22Rv1 (cell line): ENCODE measurements around the gene PYGO1.

Source experiments
- H3K27ac ChIP-seq: fragments of 450-650 bp; 2 replicates; pipeline ENCODE4 v1.5.1; 2017
- CTCF ChIP-seq: fragments of 450-650 bp; IDR thresholded peaks from 2 replicates; pipeline ENCODE4 v1.5.1; 2017; ENCODE audit warnings: mild to moderate bottlenecking
- ZFX ChIP-seq: fragments of 450-650 bp; IDR thresholded peaks from 2 replicates; pipeline ENCODE4 v1.6.1; 2017; ENCODE audit warnings: antibody characterized with exemption, borderline replicate concordance

The PYGO1 gene, protein sequence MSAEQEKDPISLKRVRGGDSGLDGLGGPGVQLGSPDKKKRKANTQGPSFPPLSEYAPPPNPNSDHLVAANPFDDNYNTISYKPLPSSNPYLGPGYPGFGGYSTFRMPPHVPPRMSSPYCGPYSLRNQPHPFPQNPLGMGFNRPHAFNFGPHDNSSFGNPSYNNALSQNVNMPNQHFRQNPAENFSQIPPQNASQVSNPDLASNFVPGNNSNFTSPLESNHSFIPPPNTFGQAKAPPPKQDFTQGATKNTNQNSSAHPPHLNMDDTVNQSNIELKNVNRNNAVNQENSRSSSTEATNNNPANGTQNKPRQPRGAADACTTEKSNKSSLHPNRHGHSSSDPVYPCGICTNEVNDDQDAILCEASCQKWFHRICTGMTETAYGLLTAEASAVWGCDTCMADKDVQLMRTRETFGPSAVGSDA

DNA sequence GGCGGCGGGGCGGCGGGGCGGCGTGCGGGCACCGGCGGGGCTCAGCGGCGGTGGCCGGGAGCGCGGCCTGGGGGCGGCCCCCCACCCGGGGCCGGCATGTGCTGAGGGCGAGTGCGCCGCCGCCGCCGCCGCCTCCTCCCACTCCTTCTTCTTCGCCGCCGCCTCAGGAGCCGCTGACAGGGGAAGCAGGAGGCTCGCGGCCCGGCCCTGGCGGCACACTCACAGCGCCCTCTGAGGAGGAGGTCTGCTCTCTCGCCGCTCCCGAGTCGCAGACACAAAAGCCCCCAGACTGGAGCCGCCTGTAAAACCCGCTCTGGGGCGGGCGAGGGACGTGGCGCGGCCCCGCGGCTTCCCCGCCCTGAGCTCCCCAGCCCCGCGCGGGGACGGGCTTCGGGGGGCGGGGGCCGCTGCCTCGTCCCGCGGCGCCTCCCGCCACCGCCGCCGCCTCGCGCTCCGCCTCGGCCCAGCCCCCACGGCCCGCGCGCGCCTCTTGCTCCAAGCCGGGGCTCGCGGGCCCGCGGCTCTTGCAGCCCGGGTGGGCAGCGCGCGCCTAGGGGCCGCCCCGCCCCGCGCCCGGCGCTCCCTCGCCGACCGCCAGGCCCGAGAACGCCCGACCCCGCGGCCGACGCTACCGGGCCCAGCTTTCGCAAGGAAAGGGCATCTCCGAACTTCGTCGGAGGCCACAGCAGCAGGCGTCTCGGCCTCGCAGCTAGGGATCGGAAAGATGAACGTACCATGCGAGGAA, at the start of gene PYGO1:
Gene PYGO1, minus strand, starts transcription at position 276 of the 745 bp plus-strand sequence. CDS start 462 bp downstream, outside the sequence.
- peak within 1 kb of the TSS; percentile 53 for H3K27ac ChIP-seq
- no peak; the same call in 1 of the 2 replicates for TF ChIP-seq CTCF
- TF ChIP-seq ZFX: no peak

GRCh38 chr15:55637086-55637485, 48.9 kb upstream of the PYGO1 start:
- TF ChIP-seq ZFX (no peak), CTCF (no peak)
- H3K27ac ChIP-seq: no peak overlapping the region

DNA sequence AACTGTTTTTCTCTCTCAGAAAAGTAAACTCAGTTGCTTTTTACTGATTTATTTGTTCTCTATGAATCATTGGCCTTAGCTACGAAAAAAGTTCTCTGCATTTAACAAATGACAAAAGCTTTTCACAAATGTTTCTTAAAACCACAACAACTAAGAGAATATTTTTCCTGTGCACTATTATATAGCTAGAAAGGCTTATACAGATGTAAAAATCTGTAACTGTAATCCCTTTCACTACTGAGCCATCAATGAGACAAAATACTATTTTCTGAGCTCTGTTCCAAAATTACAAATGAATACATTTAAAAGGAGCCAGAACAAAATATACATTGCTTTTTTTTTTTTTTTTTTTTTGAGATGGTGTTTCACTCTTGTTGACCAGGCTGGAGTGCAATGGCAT, 45.6 kb upstream of the PYGO1 start:
- no peak overlapping the region for H3K27ac ChIP-seq
- TF ChIP-seq CTCF (no peak), ZFX (no peak)

DNA sequence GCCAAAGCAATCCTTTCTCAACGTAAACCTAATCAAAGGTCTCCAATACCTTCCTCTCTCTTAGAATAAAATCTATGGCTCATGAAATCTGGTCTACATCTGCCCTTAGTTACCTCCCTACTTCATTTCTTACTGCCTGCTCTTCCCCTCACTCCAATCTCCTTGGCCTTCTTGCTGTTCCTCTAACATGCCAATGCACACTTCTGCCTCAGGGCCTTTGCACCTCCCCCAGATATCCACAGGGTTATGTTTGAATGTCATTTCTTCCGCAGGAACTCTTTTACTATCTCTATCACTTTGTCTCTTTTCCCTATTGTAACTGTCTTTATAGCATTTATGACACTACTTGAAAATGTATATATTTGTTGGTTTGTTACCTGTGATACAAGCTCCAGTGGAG, 44.3 kb upstream of the PYGO1 start:
- H3K27ac ChIP-seq: no peak overlapping the region
- TF ChIP-seq CTCF (no peak), ZFX (no peak)

DNA sequence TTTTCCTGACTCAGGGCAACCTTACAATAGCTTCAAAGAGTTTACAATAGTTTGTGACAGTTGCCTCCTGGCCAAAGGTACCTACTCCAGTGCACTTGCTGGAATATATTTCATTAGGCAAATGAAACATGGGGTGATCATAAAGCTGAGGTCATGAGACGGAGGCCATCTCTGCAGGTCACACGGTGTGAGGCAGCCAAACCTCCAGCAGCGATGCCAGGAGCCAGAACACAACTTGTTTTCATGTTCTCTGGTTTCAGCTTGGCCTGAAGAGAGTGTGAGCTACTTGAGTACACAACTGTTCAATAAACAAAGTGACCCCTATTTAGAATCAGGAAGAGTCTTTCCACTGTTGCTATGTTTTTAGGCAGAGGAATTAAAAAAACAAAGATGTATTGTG, 42.7 kb upstream of the PYGO1 start:
- no peak overlapping the region for H3K27ac ChIP-seq
- TF ChIP-seq CTCF (no peak), ZFX (no peak)

- H3K27ac ChIP-seq: no peak overlapping the region
- TF ChIP-seq CTCF (no peak), ZFX (no peak)
Observed at GRCh38 chr15:55628369-55628730, 40.2 kb upstream of the PYGO1 start.

- H3K27ac ChIP-seq: no peak overlapping the region
- TF ChIP-seq CTCF (no peak), ZFX (no peak)
Observed at GRCh38 chr15:55627730-55628368, 39.7 kb upstream of the PYGO1 start.
